ENCODE data around the gene MCRS1. TPM values are rescaled to one million over a fixed set of nuclear protein-coding genes. Genes with fewer than 3 reads are reported as not detected.

MCRS1 gene
- total RNA-seq, 2 experiments from 2014 or later = 57.1 to 61.1 TPM

DNA sequence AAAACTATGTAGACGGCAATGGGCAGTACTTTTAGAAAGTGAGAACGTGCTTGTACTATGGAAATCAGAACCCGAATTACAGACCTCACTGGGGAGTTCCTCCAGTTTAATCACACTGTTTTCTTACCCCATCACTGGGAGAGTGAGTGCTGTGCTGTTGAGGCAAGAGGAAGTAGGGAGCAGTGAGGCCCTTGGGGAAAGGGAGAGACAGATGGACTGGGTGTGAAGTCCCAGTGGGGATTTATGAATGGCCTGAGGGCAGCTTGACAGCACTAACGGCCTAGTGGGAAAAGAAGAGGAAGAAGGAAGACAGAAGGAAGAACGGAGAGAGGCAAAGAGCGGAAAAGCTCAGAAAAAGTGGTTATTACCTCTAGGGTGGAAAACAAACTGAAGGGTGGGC lies 5.7 kb downstream of the MCRS1 start:
- H3K4me3 Mint-ChIP-seq = no peak overlapping the region
- TF ChIP-seq, protein P1, sequence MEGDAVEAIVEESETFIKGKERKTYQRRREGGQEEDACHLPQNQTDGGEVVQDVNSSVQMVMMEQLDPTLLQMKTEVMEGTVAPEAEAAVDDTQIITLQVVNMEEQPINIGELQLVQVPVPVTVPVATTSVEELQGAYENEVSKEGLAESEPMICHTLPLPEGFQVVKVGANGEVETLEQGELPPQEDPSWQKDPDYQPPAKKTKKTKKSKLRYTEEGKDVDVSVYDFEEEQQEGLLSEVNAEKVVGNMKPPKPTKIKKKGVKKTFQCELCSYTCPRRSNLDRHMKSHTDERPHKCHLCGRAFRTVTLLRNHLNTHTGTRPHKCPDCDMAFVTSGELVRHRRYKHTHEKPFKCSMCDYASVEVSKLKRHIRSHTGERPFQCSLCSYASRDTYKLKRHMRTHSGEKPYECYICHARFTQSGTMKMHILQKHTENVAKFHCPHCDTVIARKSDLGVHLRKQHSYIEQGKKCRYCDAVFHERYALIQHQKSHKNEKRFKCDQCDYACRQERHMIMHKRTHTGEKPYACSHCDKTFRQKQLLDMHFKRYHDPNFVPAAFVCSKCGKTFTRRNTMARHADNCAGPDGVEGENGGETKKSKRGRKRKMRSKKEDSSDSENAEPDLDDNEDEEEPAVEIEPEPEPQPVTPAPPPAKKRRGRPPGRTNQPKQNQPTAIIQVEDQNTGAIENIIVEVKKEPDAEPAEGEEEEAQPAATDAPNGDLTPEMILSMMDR (IDR thresholded peaks at IDR 0.05) = no peak
- H3K36me3 Mint-ChIP-seq (ENCODE audit: low read depth) = peaks cover 38% of the 10 kb centered on the region
- intact Hi-C loops (cut with micrococcal nuclease) = no loop called here
- ChIA-PET POLR2A (interaction anchor here (1.1 to 3.4 kb wide), 5 partner anchors 8 to 196 kb away, joined by 3 to 17 read pairs (median 4); partner anchors contain the start of genes KCNH3 and PRPF40B), CTCF (interaction anchor here (0.6 to 3.2 kb wide), 6 partner anchors 8 to 374 kb away, joined by 3 to 17 read pairs (median 4); no protein-coding TSS in a partner anchor)
- H3K27ac Mint-ChIP-seq = peak overlapping the region; percentile 22
- ATAC-seq (no peak), DNase-seq (no peak)
- peaks cover 52% of the 10 kb centered on the region for H3K4me1 Mint-ChIP-seq (ENCODE audit: low read depth)
- no peaks in the 10 kb centered on the region for H3K27me3 Mint-ChIP-seq
- H3K9me3 Mint-ChIP-seq = no peaks in the 10 kb centered on the region

DNA sequence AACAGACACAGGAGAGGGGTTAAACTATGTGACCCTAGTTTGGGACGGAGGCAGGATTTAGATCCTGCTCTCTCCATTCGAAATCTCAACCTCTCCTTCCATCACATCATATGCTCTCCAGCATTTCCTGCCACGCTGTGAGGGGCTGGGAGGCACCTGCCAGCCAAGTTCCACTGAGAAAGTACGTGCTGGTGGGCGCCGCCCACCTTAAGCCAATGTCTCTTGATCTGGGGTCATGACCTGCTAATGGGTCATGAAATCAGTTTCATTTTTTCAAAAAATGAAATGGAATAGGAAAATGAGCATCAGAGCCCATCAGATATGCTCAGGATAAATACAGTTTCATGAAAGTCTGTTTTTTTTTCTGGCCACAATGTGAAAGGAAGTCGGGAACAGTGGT lies 7.2 kb downstream of the MCRS1 start:
- TF ChIP-seq, protein P1 (IDR thresholded peaks at IDR 0.05) = no peak
- Mint-ChIP-seq H3K9me3 (no peaks in the 10 kb centered on the region), H3K36me3 (ENCODE audit: low read depth) (peaks cover 38% of the 10 kb centered on the region), H3K27ac (peak overlapping the region; percentile 70), H3K4me3 (no peak overlapping the region), H3K27me3 (no peaks in the 10 kb centered on the region), H3K4me1 (ENCODE audit: low read depth) (peaks cover 41% of the 10 kb centered on the region)
- intact Hi-C loops (cut with micrococcal nuclease) = no loop called here
- ATAC-seq (peak; percentile 60), DNase-seq (peak; percentile 57)
- ChIA-PET CTCF (interaction anchor here (0.8 to 3.2 kb wide), 6 partner anchors 8 to 75 kb away, joined by 3 to 17 read pairs (median 4); no protein-coding TSS in a partner anchor), POLR2A (interaction anchor here (1.1 to 3.4 kb wide), 4 partner anchors 10 to 59 kb away, joined by 3 to 17 read pairs (median 5); partner anchors contain the start of gene KCNH3)

DNA sequence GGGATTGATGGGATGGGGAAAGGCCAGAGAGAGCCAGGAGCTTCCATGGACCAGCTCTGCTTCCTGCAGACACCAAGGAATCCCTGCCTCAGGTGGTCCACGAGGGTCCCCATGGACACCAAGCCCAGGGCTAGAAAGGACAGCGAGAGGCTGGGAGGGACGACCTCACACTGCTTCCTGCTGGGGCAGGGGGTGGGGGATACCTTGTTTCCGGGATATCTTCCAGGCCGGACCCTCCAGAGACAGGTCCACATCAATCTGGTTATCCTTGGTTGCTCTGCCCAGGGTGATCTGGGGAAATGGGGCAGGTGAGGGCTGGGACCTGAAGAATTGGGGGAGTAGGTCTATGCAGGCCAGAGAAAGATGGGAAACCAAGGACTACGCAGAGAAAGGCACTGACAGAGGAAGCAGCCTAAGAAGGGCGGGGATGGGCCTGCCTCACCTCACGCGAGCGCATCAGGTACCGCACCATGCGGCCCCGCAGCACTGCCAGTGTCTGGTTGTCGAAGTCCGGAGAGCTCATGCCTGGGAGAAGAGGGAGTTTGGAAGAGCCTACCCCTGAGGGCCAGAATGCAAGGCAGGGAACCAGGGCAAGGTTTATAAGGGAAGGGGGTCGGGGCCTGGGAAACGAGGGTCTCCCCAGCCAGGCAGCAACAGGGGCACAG lies 8.8 kb downstream of the MCRS1 start:
- H3K4me1 Mint-ChIP-seq (ENCODE audit: low read depth) = peaks cover 25% of the 10 kb centered on the region
- DNase-seq (no peak), ATAC-seq (no peak)
- peaks cover 34% of the 10 kb centered on the region for H3K36me3 Mint-ChIP-seq (ENCODE audit: low read depth)
- H3K9me3 Mint-ChIP-seq = no peaks in the 10 kb centered on the region
- TF ChIP-seq, protein P1 (IDR thresholded peaks at IDR 0.05) = no peak
- no peak overlapping the region for H3K27ac Mint-ChIP-seq
- ChIA-PET CTCF (interaction anchor here (1.0 kb wide), 1 partner anchor 212 kb away, joined by 3 read pairs; the partner anchor contains the start of gene DNAJC22), POLR2A (interaction anchor here (1.5 to 3.4 kb wide), 2 partner anchors 9 to 12 kb away, joined by 6 to 17 read pairs; no protein-coding TSS in a partner anchor)
- intact Hi-C loops (cut with micrococcal nuclease) = no loop called here
- H3K4me3 Mint-ChIP-seq = no peak overlapping the region
- H3K27me3 Mint-ChIP-seq = no peaks in the 10 kb centered on the region

DNA sequence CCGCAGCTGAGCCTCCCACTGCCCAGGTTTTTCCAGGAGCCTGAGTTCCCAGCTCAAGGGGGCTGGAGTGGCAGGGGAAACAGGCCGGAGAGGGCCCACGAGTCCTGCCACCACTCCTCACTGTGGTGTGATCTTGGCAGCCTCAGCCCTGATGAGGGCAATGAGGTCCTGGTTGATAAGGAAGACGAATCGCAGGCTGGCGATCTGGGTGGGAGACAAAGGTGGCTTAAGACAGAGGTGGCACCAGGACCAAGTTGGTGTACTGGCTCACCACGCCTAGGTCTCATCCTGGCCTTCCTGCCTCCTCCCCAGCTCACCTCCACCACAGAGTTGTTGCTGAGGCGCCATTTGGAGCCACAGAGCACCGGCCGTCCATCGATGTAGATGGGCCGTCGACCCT lies 9.4 kb downstream of the MCRS1 start:
- Mint-ChIP-seq H3K27ac (no peak overlapping the region), H3K4me3 (no peak overlapping the region), H3K4me1 (ENCODE audit: low read depth) (peaks cover 21% of the 10 kb centered on the region), H3K27me3 (no peaks in the 10 kb centered on the region), H3K9me3 (no peaks in the 10 kb centered on the region), H3K36me3 (ENCODE audit: low read depth) (peaks cover 29% of the 10 kb centered on the region)
- intact Hi-C loops (cut with micrococcal nuclease) = no loop called here
- ATAC-seq (no peak), DNase-seq (no peak)
- ChIA-PET POLR2A (interaction anchor here (3.4 kb wide), 1 partner anchor 8 kb away, joined by 17 read pairs; no protein-coding TSS in a partner anchor), CTCF (interaction anchor here (1.0 to 1.5 kb wide), 2 partner anchors 200 to 212 kb away, joined by 3 to 8 read pairs; partner anchors contain the start of gene DNAJC22)
- TF ChIP-seq, protein P1 (IDR thresholded peaks at IDR 0.05) = no peak

- ChIA-PET POLR2A (interaction anchor here (0.9 kb wide), 1 partner anchor 66 kb away, joined by 4 read pairs; the partner anchor contains the start of gene PRPF40B), CTCF (interaction anchor here (1.5 kb wide), 1 partner anchor 199 kb away, joined by 8 read pairs; no protein-coding TSS in a partner anchor)
- H3K27me3 Mint-ChIP-seq = no peaks in the 10 kb centered on the region
- no peak overlapping the region for H3K4me3 Mint-ChIP-seq
- H3K9me3 Mint-ChIP-seq = no peaks in the 10 kb centered on the region
- DNase-seq (no peak), ATAC-seq (no peak)
- intact Hi-C loops (cut with micrococcal nuclease) = no loop called here
- TF ChIP-seq, protein P1 (IDR thresholded peaks at IDR 0.05) = no peak
- peaks cover 21% of the 10 kb centered on the region for H3K4me1 Mint-ChIP-seq (ENCODE audit: low read depth)
- H3K27ac Mint-ChIP-seq = no peak overlapping the region
- H3K36me3 Mint-ChIP-seq (ENCODE audit: low read depth) = peaks cover 25% of the 10 kb centered on the region
Measured at GRCh38 chr12:49557917-49558215, 10.1 kb downstream of the MCRS1 start.

Data from activated CD8-positive, alpha-beta T cell treated with anti-CD3 and anti-CD28 coated beads for 36 hours (primary cell).